Superior temporal gyrus (tissue), 1 donor: Measurements from ENCODE around the gene ZKSCAN1.
"Not testable (repeated sequence)": the region's sequence is repeated elsewhere in the genome, so short reads cannot be mapped to it uniquely, and the experiment has no call there.

Source experiments
- DNase-seq: peaks from one replicate; pipeline ENCODE4 v3.0.0-alpha.2; 2016; ENCODE audit errors: extremely low spot score

Gene ZKSCAN1

GRCh38 chr7:100003711-100004661, 11.4 kb upstream of the ZKSCAN1 start:
- peak; percentile 83 for DNase-seq

DNA sequence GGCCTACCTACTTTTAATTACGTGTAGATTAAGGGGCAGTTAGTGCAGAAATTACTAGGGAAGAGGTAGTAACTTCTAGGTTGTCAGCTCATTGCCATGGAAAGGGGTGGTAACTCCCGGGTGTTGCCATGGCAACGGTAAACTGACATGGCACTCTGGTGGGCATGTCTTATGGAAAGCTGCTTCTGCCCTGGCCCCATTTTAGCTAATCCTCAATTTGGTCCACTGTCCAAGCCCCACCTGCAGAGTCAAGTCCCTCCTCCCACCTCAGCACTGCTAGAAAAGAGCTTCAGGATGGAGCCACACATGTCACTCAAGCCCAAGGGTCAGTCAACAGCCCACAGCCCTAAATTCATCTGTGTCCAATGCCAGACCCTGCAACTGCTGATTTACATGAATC, 7.5 kb upstream of the ZKSCAN1 start:
- DNase-seq: no peak

GRCh38 chr7:100008525-100008924, 6.9 kb upstream of the ZKSCAN1 start:
- no peak for DNase-seq

DNA sequence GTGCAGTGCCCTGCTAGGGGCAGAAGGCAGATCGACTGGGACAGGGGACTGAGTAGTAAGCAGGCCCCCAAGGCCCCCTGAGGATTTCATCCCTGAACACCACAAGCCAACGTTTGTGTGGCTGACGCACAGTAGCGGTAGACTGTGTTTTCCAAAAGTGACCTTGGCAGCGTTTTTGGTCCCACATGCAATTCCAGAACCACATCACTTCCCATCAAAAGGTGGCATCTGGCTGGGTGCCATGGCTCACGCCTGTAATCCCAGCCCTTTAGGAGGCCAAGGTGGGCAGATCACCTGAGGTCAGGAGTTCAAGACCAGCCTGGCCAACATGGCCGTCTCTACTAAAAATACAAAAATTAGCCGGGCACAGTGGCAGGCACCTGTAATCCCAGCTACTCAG, 5.4 kb upstream of the ZKSCAN1 start:
- not testable (repeated sequence) for DNase-seq

- DNase-seq: no peak
These were observed 4.5 kb upstream of the ZKSCAN1 start for GRCh38 chr7:100010901-100011300.

DNA sequence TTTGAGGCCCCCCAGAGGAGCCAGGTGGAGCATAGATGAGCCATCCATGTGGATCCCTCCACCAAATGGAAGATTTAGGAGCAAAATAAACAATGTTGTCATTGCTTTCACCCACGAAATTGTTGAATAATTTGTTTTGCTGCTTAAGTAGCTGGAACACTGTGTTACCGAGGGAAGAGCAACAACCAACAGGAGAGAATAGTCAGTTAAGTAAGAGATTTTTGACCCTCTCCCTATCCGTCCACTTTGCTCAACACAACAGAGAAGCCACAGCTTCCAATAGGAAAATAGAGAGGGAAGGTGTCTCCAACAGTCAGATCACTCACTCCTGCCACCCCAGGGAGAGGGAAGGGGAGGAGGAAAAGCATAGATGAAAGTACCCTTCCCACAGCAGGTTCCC, 3.9 kb upstream of the ZKSCAN1 start:
- DNase-seq: no peak

GRCh38 chr7:100012385-100013327, 2.7 kb upstream of the ZKSCAN1 start:
- DNase-seq: not testable (repeated sequence)

DNA sequence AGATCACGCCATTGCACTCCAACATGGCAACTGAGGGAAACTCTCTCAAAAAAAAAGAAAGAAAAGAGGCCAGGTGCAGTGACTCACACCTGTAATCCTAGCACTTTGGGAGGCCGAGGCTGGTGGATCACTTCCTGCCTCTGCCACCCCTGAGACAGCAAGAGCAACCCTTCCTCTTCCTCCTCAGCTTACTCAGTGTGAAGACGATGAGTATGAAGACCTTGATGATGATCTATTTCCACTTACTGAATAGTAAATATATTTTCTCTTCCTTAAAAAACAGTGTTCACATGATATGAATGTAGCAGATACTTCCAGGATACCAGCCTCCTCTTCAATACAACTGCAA, 2.1 kb upstream of the ZKSCAN1 start:
- DNase-seq: no peak

DNA sequence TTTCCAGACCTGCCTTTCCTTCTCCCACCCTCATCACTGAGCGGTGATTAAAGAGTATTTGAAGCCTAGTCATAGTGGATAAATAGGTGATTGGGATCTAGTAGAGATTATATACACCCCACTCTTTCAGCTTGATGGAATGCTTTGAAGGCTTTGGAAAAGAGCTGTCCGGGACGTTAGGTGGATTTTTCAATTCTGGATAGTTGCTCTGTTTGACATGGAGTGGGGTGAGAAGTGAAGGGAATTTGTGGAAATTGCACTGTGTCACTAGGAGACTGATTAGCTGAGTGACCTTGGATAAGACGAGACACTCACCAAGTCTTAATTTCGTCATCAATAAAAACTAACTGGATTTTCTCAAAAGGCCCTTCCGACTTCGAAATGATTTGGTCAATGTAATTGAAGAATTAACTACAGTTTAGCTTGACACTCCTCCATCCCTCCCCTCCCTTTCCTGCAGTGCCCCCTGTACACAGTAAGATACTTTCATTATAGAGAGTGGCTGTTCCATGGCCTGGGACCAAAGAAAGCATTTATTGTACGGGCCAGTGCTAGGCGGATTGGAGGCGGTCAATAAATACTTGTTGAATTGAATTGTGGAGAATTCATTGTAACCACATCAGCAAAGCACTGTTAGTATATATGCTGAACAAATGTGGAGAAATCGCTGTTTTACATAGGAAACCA, 962 bp downstream of the ZKSCAN1 start:
- peak; percentile 95 for DNase-seq

- DNase-seq: peak; percentile 35
These were observed 1.9 kb downstream of the ZKSCAN1 start for GRCh38 chr7:100017300-100017699.

GRCh38 chr7:100017875-100018274, 2.5 kb downstream of the ZKSCAN1 start:
- no peak for DNase-seq

DNA sequence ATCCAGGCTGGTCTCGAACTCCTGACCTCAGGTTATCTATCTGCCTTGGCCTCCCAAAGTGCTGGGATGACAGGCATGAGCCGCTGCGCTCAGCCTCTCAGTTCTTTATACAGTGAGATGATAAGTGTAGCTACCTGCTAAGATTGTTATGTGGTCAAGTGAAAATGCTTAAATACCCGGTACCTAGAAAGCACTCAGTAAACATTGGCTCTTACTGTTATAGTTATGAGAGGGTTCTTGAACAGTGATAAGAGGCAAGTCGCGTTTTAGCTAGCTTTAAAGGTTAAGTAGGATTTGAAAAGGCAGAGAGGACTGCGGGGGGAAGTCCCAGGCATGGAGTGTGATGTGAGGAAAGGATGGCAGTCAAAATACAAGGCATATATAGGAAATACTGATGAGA, 4.5 kb downstream of the ZKSCAN1 start:
- DNase-seq: no peak

DNA sequence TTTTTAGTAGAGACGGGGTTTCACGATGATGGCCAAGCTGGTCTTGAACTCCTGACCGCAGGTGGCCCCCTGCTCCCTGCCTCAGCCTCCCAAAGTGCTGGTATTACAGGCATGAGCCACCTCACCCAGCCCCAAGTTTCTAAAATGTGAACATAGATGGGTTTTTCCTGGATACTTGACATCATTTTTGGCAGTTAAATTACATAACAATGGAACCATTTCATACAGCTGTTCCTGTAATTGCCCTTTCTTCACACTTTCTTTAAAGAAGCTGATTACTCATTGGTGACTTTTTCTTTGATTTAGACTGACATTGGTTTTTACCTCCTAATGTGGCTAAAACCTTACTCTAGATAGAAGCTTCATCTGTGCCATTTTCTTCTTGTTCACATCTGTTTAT, 5.9 kb downstream of the ZKSCAN1 start:
- DNase-seq: no peak

DNA sequence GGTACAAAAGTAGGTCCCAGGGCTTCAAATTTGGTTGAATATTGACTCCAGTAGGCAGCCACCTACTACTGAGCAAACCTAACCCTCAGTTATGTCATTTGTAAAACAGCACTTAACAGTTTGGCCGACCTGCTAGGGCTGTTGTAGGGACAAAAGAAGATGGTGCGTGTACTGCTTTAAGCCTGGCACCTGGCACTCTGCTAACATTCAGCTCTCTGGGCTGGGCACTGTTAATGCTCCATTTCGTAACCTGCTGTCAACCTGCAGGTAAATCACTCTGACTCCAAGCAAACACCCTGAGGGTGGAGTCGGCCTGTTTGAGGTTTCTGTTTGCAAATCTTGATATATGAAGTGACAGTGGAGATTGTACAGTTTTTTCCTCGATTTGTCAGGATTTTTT, 7.2 kb downstream of the ZKSCAN1 start:
- DNase-seq: no peak

- DNase-seq: no peak
These were observed 8.1 kb downstream of the ZKSCAN1 start for GRCh38 chr7:100023526-100023925.

DNA sequence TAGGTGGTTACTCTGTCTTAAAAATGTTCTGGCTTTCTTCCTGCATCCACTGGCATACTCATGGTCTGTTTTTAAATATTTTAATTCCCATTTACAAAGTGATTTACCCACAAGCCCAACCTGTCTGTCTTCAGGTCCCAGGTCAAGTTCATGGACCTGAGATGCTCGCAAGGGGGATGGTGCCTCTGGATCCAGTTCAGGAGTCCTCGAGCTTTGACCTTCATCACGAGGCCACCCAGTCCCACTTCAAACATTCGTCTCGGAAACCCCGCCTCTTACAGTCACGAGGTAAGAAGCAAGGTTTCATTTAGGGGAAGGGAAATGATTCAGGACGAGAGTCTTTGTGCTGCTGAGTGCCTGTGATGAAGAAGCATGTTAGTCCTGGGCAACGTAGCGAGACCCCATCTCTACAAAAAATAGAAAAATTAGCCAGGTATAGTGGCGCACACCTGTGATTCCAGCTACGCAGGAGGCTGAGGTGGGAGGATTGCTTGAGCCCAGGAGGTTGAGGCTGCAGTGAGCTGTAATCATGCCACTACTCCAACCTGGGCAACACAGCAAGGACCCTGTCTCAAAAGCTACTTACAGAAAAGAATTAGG, 8.7 kb downstream of the ZKSCAN1 start:
- no peak for DNase-seq

DNA sequence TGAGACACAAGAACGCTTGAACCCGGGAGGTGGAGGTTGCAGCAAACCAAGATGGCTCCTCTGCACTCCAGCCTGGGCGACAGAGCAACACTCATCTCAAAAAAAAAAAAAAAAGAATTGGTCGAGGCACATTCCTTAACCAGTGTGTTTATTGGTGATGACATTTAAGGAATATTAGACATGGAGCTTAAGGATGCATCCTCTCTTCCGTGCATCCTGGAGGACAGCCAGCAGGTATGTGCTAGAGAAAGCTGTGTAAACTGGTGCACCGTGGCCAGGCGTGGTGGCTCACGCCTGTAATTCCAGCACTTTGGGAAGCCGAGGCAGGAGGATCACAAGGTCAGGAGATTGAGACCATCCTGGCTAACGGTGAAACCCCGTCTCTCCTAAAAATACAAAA, 11.8 kb downstream of the ZKSCAN1 start:
- DNase-seq: no peak

DNA sequence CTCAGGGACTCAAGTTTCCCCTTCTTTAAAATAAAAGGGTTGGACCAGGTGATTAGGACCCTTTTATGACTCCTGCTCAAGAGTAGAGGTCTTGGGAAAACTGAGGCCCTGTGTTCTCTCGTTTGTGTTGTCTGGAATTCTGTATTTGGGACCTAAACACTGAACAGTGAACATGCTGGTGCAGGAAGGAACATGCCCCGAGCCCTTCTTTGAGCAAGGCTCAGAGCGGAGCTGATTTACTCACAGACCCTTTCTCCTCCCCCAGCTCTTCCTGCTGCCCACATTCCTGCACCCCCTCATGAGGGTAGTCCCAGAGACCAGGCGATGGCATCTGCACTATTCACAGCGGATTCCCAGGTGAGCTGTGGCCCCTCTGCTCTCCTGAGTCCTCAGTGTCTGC, 14.2 kb downstream of the ZKSCAN1 start:
- no peak for DNase-seq

- no peak for DNase-seq
These were observed 18.1 kb downstream of the ZKSCAN1 start for GRCh38 chr7:100033526-100033925.

DNA sequence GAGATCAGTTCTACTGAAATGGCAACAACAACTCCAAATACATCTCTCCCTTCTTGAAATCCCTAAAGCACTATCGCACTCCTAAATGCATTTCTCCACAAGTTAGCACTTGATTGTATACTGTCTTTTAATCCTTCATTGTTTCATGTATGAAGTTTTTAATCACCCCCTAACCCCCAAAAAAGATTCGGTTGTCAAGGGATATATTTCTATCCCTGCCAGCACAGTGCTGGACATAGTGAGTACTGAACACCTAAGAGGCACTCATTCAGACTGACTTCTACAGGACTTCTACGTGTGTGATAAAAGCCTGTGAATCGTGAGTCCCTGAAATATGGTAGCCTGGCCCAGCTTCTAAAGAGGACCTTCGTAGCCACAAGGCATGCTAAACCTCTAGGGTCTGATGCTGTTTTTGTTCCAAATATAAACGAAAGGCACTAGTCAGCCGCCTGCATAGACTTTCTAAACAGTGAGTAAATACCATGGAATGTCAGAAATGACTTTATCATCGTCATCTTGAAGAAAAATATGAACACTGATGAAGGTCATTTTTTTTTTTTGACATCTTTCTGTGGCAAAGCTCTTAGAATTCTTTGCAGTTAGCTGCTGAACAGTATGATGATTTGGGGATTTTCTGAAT, 19.6 kb downstream of the ZKSCAN1 start:
- no peak for DNase-seq

DNA sequence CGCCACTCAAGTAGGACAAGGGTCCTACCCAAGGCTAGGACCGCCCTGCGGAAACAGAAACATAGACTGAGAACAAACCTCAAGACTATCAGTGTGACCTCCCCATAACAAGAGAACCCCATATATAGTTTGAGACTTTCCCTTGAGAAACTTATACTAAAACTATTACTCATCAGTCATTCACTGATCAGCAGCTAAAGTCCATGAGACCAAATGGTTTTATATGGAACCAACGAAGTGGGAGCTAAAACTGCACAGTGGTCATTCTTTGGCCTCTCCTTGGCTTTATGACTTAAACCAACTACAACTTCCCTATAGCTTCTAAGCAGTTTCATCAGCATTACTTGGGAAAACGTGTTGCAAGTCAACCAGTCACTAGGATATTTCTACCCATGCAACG, 20.5 kb downstream of the ZKSCAN1 start:
- no peak for DNase-seq
